ENCODE results near the gene SMOC2. TPM values are rescaled to one million over a fixed set of nuclear protein-coding genes. Genes with fewer than 3 reads are reported as not detected.
A peak's percentile ranks its signal among the peaks of the same experiment; 100 is the strongest.

Gene SMOC2
- total RNA-seq, 4 donors from 2014 or later: 74.7 to 139 (median 118) TPM

DNA sequence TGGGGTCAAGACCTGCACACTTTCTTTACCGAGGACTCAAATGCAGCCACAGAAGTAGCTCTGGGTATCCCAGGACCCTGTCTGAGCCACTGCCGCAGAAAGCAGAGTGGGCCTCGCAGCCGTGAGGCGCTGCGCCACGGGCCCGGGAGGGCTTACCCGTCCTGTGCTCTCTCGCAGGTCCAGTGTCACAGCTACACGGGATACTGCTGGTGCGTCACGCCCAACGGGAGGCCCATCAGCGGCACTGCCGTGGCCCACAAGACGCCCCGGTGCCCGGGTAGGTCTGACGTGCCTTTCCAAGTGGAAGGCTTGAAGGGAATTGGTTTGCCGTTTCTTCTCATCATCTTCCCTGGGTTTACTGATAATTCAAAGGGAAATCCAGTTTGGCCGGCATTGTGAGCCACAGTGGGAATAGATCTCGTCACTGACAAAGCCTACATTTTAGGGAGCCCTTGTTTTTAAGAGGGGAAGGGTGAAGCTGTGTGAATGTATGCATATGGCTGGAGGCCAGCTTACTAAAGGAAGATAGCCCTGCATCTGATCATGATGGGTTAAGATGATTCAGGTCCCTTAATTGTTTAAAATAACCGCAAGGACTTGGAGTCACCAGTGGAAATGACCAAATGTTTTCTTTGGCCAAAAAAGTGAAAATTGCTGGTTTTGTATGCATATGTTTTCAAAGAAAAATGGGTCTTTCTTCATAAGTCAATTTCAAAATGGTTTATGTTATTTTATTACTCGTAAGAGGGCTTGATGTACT lies 86.6 kb downstream of the SMOC2 start:
- peaks cover 0 to 48% (median 6%) of the 10 kb centered on the region in 4 donors for H3K4me1 ChIP-seq
- TF ChIP-seq EP300 (IDR thresholded peaks at IDR 0.05) (no peak), POLR2A (IDR thresholded peaks at IDR 0.05) (no peak)
- TF ChIP-seq, protein P1, sequence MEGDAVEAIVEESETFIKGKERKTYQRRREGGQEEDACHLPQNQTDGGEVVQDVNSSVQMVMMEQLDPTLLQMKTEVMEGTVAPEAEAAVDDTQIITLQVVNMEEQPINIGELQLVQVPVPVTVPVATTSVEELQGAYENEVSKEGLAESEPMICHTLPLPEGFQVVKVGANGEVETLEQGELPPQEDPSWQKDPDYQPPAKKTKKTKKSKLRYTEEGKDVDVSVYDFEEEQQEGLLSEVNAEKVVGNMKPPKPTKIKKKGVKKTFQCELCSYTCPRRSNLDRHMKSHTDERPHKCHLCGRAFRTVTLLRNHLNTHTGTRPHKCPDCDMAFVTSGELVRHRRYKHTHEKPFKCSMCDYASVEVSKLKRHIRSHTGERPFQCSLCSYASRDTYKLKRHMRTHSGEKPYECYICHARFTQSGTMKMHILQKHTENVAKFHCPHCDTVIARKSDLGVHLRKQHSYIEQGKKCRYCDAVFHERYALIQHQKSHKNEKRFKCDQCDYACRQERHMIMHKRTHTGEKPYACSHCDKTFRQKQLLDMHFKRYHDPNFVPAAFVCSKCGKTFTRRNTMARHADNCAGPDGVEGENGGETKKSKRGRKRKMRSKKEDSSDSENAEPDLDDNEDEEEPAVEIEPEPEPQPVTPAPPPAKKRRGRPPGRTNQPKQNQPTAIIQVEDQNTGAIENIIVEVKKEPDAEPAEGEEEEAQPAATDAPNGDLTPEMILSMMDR (IDR thresholded peaks at IDR 0.05): no peak
- WGBS, 2 donors: 73 to 75% methylated on average over 21 to 24 of the region's 25 CpGs
- no peak for DNase-seq (ENCODE audit: low spot score in 2 of 2)
- H3K27ac ChIP-seq: peak overlapping the region; percentile 21 to 85 (median 52)
- H3K9me3 ChIP-seq: no peaks in the 10 kb centered on the region
- H3K4me3 ChIP-seq: no peak overlapping the region
- H3K27me3 ChIP-seq: no peaks in the 10 kb centered on the region
- H3K36me3 ChIP-seq: no peaks in the 10 kb centered on the region

DNA sequence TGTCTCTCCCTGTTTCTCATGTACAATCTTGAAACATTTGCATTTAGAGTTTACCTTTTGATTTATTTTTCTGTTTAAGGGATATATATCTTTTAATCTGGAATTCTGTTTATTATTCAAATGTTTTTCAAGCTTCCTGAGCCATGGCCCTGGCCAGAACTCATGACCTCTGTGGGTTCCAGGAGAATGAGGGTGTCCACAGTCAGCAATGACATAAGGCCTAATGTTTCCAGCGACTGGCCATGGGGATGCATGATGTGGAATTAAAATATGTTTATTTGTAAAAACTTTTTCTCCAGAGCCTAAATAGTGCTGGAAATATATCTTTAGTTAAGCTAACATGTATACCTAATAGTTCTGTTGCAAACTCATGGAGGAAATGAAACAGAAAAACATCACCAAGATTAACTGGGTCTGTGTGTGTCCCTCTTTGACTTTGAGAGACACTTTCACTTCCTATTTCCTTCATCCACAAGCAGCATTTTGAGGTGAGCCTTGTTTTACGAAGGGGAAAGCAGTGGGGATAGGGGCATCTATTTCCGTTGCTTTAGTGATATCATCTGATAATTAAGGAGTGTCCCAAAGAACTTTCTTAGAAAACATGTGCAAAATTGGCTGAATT lies 87.6 kb downstream of the SMOC2 start:
- Histone ChIP-seq H3K4me3 (no peak overlapping the region), H3K9me3 (no peaks in the 10 kb centered on the region), H3K27ac (peak overlapping the region in 2 of 4 donors; percentile 38 to 42), H3K4me1 (peaks cover 0 to 56% (median 6%) of the 10 kb centered on the region in 4 donors), H3K27me3 (no peaks in the 10 kb centered on the region), H3K36me3 (no peaks in the 10 kb centered on the region)
- WGBS, 2 donors: 67 to 76% methylated on average over 3 of the region's 3 CpGs
- TF ChIP-seq POLR2A (IDR thresholded peaks at IDR 0.05): no peak
- TF ChIP-seq, protein P1 (IDR thresholded peaks at IDR 0.05): no peak
- no peak for TF ChIP-seq EP300 (IDR thresholded peaks at IDR 0.05)
- DNase-seq (ENCODE audit: low spot score in 2 of 2): no peak

DNA sequence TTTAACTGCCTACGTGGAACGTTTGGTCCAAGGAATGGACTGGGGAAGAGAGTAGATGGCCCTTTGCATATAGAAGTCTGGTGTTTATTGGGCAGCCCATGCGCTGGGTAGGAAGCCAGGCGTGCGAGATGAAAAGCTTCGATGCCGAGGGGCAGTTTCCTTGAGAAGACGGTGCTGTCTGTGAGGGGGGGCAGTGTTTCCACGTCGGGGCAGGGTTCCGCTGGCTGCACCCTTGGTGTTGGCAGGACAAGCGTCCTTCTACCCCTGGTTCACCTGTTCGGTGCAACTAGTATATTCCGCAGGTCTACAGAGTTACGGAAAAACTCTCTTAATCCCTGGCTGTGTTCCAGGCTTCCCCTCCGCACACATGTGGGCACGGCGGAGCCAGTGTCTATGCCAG lies 88.2 kb downstream of the SMOC2 start:
- WGBS, 2 donors: 91% methylated on average over 18 of the region's 18 CpGs
- H3K9me3 ChIP-seq: no peaks in the 10 kb centered on the region
- no peak for DNase-seq (ENCODE audit: low spot score in 2 of 2)
- peak overlapping the region in 1 of 4 donors; percentile 38 for H3K27ac ChIP-seq
- TF ChIP-seq, protein P1 (IDR thresholded peaks at IDR 0.05): no peak
- TF ChIP-seq POLR2A (IDR thresholded peaks at IDR 0.05) (no peak), EP300 (IDR thresholded peaks at IDR 0.05) (no peak)
- peaks cover 0 to 59% (median 6%) of the 10 kb centered on the region in 4 donors for H3K4me1 ChIP-seq
- H3K36me3 ChIP-seq: no peaks in the 10 kb centered on the region
- no peak overlapping the region for H3K4me3 ChIP-seq
- no peaks in the 10 kb centered on the region for H3K27me3 ChIP-seq

DNA sequence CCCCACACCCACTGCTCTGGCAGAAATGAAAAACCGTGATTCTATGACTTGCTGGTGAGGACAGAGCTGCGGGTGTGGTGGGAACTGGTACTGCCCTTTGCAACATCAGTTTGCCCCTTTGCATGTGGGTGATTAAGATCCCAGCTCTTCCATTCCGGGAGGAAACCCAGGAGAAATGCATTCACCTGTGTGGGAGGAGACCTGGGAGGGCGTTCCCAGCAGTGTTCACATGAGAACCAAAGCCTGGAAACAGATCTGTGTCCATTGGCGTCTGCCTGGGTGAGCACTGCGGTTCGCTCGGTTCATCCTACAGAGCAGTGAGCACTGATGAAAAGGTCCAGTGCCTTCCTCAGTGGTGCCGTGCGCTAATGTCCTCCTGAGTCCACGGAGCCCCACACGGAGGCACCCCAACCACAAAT lies 89.7 kb downstream of the SMOC2 start:
- 77 to 85% methylated on average over 12 of the region's 12 CpGs for WGBS, 2 donors
- TF ChIP-seq POLR2A (IDR thresholded peaks at IDR 0.05) (no peak), EP300 (IDR thresholded peaks at IDR 0.05) (no peak)
- TF ChIP-seq, protein P1 (IDR thresholded peaks at IDR 0.05): no peak
- no peaks in the 10 kb centered on the region for H3K36me3 ChIP-seq
- no peaks in the 10 kb centered on the region for H3K27me3 ChIP-seq
- H3K4me3 ChIP-seq: no peak overlapping the region
- no peak overlapping the region for H3K27ac ChIP-seq
- no peaks in the 10 kb centered on the region for H3K9me3 ChIP-seq
- DNase-seq (ENCODE audit: low spot score in 2 of 2): no peak
- peaks cover 0 to 50% (median 6%) of the 10 kb centered on the region in 4 donors for H3K4me1 ChIP-seq

DNA sequence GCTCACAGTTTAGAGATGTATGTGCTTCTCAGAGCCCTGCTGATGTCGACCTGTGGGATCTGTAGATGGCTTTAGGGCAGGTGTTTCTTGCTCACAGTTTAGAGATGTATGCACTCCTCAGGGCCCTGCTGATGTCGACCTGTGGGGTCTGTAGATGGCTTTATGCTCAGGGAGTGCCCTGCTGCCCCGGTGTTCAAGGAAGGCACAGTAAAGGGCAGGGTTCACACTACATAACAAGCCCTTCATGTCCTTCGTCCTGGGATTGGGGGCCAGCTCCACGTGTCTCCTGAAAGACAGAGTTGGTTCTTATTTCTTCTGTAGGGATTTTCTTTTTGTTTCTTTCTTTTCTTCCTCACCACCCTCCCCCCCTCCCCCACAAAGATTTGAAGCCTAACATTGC lies 91.1 kb downstream of the SMOC2 start:
- Histone ChIP-seq H3K27me3 (no peaks in the 10 kb centered on the region), H3K36me3 (no peaks in the 10 kb centered on the region), H3K9me3 (no peaks in the 10 kb centered on the region), H3K27ac (peak overlapping the region in 1 of 4 donors; percentile 6), H3K4me3 (no peak overlapping the region), H3K4me1 (peaks cover 0 to 43% (median 6%) of the 10 kb centered on the region in 4 donors)
- TF ChIP-seq POLR2A (IDR thresholded peaks at IDR 0.05): no peak
- TF ChIP-seq, protein P1 (IDR thresholded peaks at IDR 0.05): no peak
- TF ChIP-seq EP300 (IDR thresholded peaks at IDR 0.05): no peak
- no peak for DNase-seq (ENCODE audit: low spot score in 2 of 2)
- whole genome bisulfite sequencing, 2 donors: 50 to 68% methylated on average over 5 of the region's 5 CpGs

Measured in tibial nerve (tissue), 4 donors.